Thoracic aorta (tissue), 2 donors: ENCODE measurements around the gene SLC16A7. TPM values are rescaled to one million over a fixed set of nuclear protein-coding genes. Genes with fewer than 3 reads are reported as not detected.

Experiments used
- ATAC-seq: fragments of 150-250 bp; one replicate; pipeline ENCODE4 v1.8.0; 2017; ENCODE audit warnings: low read depth; ENCODE audit not compliant: insufficient number of reproducible peaks, low FRiP score
- DNase-seq: peaks from one replicate; pipeline ENCODE4 v3.0.0-alpha.2; 2020; ENCODE audit warnings: low spot score
- H3K27ac ChIP-seq, 2 donors: fragments of 200-600 bp; sonication (generic); 1 replicate in 1 of 2; 2 replicates in 1 of 2; pipeline ENCODE4 v1.5.1; 2016; ENCODE audit warnings: mild to moderate bottlenecking in 2 of 2, moderate library complexity in 2 of 2
- H3K27me3 ChIP-seq: fragments of 200-600 bp; sonication (generic); replicated peaks from 2 replicates; pipeline ENCODE4 v1.6.0; 2016; ENCODE audit warnings: mild to moderate bottlenecking; ENCODE audit not compliant: insufficient read depth
- H3K36me3 ChIP-seq: fragments of 200-600 bp; sonication (generic); one replicate; pipeline ENCODE4 v1.5.1; 2016
- H3K4me1 ChIP-seq, 2 donors: fragments of 200-600 bp; sonication (generic); 1 replicate in 1 of 2; 2 replicates in 1 of 2; pipeline versions ENCODE4 v1.5.1 to v1.6.0; 2016; ENCODE audit warnings: low read depth in 2 of 2, mild to moderate bottlenecking in 1 of 2; ENCODE audit not compliant: control insufficient read depth in 1 of 2
- H3K4me3 ChIP-seq: fragments of 200-600 bp; sonication (generic); 2 replicates; pipeline ENCODE4 v1.5.1; 2016; ENCODE audit warnings: mild to moderate bottlenecking
- H3K9me3 ChIP-seq: fragments of 200-600 bp; sonication (generic); 2 replicates; pipeline ENCODE4 v1.5.1; 2016
- CTCF ChIP-seq: fragments of 200-600 bp; sonication (generic); IDR thresholded peaks from one replicate; pipeline ENCODE4 v1.5.1; 2019; ENCODE audit warnings: antibody characterized with exemption
- total RNA-seq, 2 donors: library from RNA; depleted of rRNA; stranded (reverse); fragments of >200 nt; gene quantifications; one replicate each; pipeline versions ENCODE4 v1.1.0 to v1.2.3, GENCODE V29; 2016

The SLC16A7 gene
- total RNA-seq, 2 donors from 2014 or later, result 44.9 to 175 TPM

DNA sequence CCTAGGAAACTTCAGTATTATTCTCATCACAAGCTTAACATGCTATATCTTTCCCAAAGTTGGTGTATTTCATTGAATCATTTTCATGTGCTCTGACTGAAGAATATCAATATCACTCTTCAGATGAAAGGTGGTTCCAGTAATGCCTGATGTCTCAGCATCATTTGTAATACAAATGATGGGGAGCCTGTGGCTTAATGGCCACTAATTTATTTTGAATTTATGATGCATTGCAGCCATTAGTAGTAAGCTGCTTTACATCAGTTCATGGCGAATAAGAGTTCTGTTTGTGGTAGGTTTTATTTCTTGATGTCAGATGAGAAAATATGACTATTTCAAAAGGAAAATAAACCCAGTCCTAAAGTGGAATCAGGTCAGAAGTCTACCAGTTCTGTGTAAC is 139.4 kb downstream of the SLC16A7 start:
- no peak for DNase-seq
- TF ChIP-seq CTCF, result no peak
- Histone ChIP-seq H3K27me3 (no peaks in the 10 kb centered on the region), H3K4me3 (no peak overlapping the region), H3K36me3 (no peaks in the 10 kb centered on the region), H3K9me3 (no peaks in the 10 kb centered on the region), H3K4me1 (peaks cover 7 to 16% of the 10 kb centered on the region in 2 donors), H3K27ac (no peak overlapping the region)
- no peak for ATAC-seq

DNA sequence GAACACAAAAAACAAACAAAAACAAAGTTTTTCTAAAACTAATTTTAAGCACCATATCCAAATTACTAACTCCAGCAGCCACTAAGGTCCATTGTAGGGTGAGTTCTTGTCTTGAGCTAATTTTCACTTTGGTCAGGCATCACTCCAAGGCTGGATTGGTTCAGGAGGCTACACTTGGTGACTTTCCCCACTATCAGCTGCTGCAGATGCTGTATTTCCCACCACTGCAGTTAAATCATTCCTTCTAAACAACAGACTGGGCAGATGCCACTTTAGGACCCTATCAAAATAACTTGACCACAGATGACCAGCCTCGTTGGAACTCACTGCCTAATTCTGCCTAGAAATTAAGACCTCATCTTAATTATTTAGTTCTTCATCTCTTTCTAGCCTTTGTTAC is 140.5 kb downstream of the SLC16A7 start:
- Histone ChIP-seq H3K36me3 (no peaks in the 10 kb centered on the region), H3K27me3 (no peaks in the 10 kb centered on the region), H3K9me3 (no peaks in the 10 kb centered on the region), H3K27ac (no peak overlapping the region), H3K4me1 (peaks cover 7 to 16% of the 10 kb centered on the region in 2 donors), H3K4me3 (no peak overlapping the region)
- TF ChIP-seq CTCF, result no peak
- no peak for ATAC-seq
- no peak for DNase-seq

- Histone ChIP-seq H3K9me3 (no peaks in the 10 kb centered on the region), H3K27me3 (no peaks in the 10 kb centered on the region), H3K36me3 (no peaks in the 10 kb centered on the region), H3K27ac (no peak overlapping the region), H3K4me1 (peaks cover 7 to 16% of the 10 kb centered on the region in 2 donors), H3K4me3 (no peak overlapping the region)
- no peak for DNase-seq
- no peak for ATAC-seq
- no peak for TF ChIP-seq CTCF
Measured at GRCh38 chr12:59736786-59737185, 141.0 kb downstream of the SLC16A7 start.

DNA sequence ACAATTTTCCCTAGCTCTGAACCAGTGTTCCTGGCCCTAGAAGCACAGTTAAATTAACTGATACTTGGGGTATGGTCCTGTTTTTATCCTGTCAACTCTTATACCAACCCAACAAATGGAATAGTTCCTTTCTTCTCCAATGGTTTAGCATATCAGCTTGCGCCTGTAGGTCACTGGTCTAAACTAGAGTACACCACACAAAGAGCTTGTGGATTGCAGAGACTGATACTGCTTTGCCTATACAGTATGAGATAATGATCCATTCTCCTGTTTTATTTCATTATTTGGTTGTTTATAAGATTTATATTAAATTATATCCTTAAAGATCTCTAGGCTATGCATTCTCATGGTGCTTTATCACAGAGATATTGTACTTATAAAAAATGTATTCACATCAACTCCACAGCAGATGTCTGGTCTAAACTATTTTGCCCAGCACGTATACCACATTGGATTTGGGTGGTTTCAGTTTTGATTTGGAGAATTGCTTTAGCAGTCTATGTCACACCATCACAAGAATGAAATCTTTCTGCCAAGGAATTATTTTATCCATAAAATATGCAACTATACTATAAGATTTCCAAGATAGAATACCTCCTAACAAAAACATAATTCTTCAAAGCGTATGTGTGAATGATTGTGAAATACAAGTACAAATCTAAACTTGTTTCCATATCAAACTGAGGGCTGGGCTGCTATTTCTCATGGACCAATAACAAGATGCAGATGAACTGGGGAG is 142.1 kb downstream of the SLC16A7 start:
- H3K4me3 ChIP-seq, result peak overlapping the region; percentile 54
- DNase-seq, result no peak
- H3K9me3 ChIP-seq, result no peaks in the 10 kb centered on the region
- no peaks in the 10 kb centered on the region for H3K36me3 ChIP-seq
- no peak for ATAC-seq
- H3K27ac ChIP-seq, result peak overlapping the region in 1 of 2 donors; percentile 16
- no peaks in the 10 kb centered on the region for H3K27me3 ChIP-seq
- peaks cover 7 to 16% of the 10 kb centered on the region in 2 donors for H3K4me1 ChIP-seq
- no peak for TF ChIP-seq CTCF

GRCh38 chr12:59742841-59743240 is 147.0 kb downstream of the SLC16A7 start:
- no peaks in the 10 kb centered on the region for H3K9me3 ChIP-seq
- H3K27me3 ChIP-seq, result no peaks in the 10 kb centered on the region
- H3K36me3 ChIP-seq, result peaks cover 5% of the 10 kb centered on the region
- H3K27ac ChIP-seq, result no peak overlapping the region
- no peak for ATAC-seq
- H3K4me3 ChIP-seq, result no peak overlapping the region
- no peak for TF ChIP-seq CTCF
- DNase-seq, result no peak
- H3K4me1 ChIP-seq, result no peaks in the 10 kb centered on the region
